Bronchial epithelial cell (primary cell): ENCODE measurements around the gene RBBP4. TPM values are rescaled to one million over a fixed set of nuclear protein-coding genes. Genes with fewer than 3 reads are reported as not detected.

ENCODE experiments used
- DNase-seq: peaks from one replicate; pipeline ENCODE4 v3.0.0-alpha.2; 2010; ENCODE audit warnings: low read depth
- FAIRE-seq: peaks from 2 replicates; lab custom pipeline; 2011; peaks lifted over from hg19 to GRCh38; lab: Jason Lieb, UNC
- H3K27me3 ChIP-seq: 2 replicates; pipeline ENCODE4 v1.5.1; 2011; ENCODE audit warnings: low read length; ENCODE audit not compliant: control insufficient read depth, insufficient read depth
- H3K36me3 ChIP-seq: 2 replicates; pipeline ENCODE4 v1.5.1; 2011; ENCODE audit warnings: low read length; ENCODE audit not compliant: control insufficient read depth, insufficient read depth
- H3K4me3 ChIP-seq: 2 replicates; pipeline ENCODE4 v1.5.1; 2011; ENCODE audit warnings: mild to moderate bottlenecking, low read depth, low read length, control low read depth
- CTCF ChIP-seq: IDR thresholded peaks from 2 replicates; pipeline ENCODE4 v1.5.1; 2011; ENCODE audit warnings: mild to moderate bottlenecking, moderate library complexity, low read length, control low read depth, inconsistent platforms; ENCODE audit not compliant: insufficient read depth, severe bottlenecking
- total RNA-seq: library from RNA; depleted of rRNA; stranded (reverse); fragments of >200 nt; gene quantifications from 2 replicates; pipeline ENCODE4 v1.2.1, GENCODE V29; 2014

Gene RBBP4
- total RNA-seq, 1 donor from 2014 or later, result 93.7 TPM

DNA sequence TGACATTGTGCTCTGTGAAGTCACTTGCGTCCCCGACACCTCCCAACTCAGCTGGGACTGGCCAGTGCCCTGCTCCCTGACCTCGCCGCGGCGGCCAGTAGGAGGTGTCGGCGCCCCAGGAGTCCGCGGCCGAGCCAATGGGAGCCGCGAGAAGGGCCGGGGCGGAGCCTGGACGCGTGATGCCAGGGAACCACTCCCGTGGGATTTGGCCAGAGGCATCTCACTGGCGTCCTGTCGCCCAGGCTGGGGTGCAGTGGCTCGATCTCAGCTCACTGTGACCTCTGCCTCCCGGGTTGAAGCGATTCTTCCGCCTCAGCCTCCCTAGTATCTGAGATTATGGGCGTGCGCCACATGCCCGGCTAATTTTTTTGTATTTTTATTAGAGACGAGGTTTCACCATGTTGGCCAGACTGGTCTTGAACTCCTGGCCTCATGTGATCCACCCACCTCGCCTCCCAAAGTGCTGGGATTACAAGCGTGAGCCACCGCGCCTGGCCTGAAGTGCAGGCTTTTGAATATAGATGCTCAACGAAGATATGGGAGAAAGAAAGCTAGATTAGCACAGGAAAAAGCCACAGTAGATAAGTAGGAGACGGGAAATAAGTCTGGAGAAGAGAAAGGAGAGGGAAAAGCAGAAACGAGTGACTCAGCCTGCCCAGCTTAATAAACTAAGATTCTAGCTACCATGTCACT is 38.7 kb upstream of the RBBP4 start:
- TF ChIP-seq CTCF, result peak; percentile 29

GRCh38 chr1:32613472-32613871 is 37.5 kb upstream of the RBBP4 start:
- no peak for DNase-seq
- Histone ChIP-seq H3K4me3 (no peak overlapping the region), H3K36me3 (no peaks in the 10 kb centered on the region), H3K27me3 (no peaks in the 10 kb centered on the region)
- no peak for TF ChIP-seq CTCF
- FAIRE-seq, result no peak

More for the DNA sequence above, 38.7 kb upstream of the RBBP4 start:
- peak overlapping the region; percentile 40 for H3K4me3 ChIP-seq
- no peaks in the 10 kb centered on the region for H3K36me3 ChIP-seq
- DNase-seq, result peak; percentile 57
- no peak for FAIRE-seq
- H3K27me3 ChIP-seq, result no peaks in the 10 kb centered on the region

DNA sequence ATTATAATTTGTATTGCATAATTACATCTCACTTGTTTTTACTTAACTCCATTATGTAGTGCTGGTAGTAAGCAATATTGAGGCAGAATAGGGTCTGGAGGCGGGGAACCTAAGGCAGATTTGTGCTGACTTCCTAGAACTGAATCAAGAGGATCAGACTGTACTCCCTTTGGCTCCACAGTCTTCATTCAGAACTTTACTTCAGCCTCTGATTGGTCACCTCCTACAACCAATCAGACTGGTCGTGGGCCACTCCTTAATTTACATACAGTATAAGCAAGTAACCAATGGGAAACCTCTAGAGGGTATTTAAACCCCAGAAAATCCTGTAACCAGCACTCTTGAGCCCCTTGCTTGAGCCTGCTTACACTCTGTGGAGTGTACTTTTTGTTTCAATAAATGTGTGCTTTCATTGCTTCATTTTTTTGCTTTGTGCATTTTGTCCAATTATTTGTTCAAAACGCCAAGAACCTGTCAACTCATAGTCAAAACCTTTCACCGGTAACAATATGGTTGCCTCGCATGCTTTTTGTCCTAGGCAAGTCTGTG is 32.3 kb upstream of the RBBP4 start:
- DNase-seq (peak; percentile 10), FAIRE-seq (no peak)
- TF ChIP-seq CTCF, result no peak
- Histone ChIP-seq H3K36me3 (no peaks in the 10 kb centered on the region), H3K27me3 (no peaks in the 10 kb centered on the region), H3K4me3 (no peak overlapping the region)

DNA sequence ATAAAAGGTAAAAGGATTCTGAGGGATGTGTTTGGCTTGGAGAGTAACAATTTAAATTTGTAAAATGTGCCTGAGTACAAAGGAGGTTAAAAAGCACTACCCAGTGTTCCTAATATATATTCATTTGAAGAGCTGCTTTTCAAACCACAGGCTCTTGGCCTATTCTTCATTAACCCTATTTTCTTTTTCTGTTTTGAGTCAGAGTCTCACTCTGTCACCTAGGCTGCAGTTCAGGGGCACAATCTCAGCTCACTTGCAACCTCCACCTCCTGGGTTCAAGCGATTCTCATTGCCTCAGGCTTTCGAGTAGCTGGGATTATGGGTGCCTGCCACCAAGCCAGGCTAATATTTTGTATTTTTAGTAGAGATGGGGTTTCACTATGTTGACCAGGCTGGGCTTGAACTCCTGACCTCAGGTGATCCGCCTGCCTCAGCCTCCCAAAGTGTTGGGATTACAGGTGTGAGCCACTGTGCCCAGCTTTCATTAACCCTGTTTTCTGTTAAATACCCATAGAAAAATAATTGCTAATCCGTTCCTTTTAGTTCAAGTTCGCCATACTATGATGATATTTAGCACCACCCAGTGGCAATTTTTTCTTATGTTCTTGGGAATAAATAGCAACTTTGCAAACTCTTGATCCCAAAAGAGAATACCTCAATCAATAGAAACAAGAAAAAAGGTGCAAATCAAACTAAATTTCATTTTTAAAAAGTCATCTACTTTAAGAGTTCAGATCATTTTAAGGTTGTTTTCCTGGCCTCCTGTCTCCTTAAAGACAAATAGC is 31.1 kb upstream of the RBBP4 start:
- no peak for TF ChIP-seq CTCF
- Histone ChIP-seq H3K27me3 (no peaks in the 10 kb centered on the region), H3K4me3 (no peak overlapping the region), H3K36me3 (no peaks in the 10 kb centered on the region)
- DNase-seq, result peak; percentile 17
- FAIRE-seq, result no peak

GRCh38 chr1:32622205-32622604 is 28.8 kb upstream of the RBBP4 start:
- DNase-seq (no peak), FAIRE-seq (no peak)
- no peaks in the 10 kb centered on the region for H3K36me3 ChIP-seq
- H3K27me3 ChIP-seq, result no peaks in the 10 kb centered on the region
- no peak for TF ChIP-seq CTCF
- H3K4me3 ChIP-seq, result no peak overlapping the region
